ENCODE results near the gene ANKMY1. TPM values are rescaled to one million over a fixed set of nuclear protein-coding genes. Genes with fewer than 3 reads are reported as not detected.

ANKMY1 gene
- total and polyA plus RNA-seq, 2 of the 8 experiments (the other 6 are each of a cell fraction or from before 2014, with no cell fraction given) = 4.5 to 4.8 TPM

DNA sequence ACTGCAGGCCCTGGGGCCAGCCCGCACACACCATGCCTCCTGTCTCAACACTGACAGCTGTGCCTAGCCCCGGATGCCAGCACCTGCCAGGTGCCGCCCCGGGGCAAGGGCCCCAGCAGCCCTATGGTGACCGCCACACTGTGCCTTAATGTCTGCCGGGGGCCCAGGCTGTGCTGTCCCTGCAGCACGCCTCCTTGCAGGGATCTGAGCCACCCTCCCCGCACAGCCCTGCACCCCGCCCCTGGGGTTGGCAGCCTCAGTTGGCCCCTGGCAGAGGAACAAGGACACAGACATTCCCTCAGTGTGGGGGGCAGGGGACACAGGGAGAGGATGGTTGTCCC, 20.3 kb upstream of the ANKMY1 start (continued):
- TF ChIP-seq, protein P1, sequence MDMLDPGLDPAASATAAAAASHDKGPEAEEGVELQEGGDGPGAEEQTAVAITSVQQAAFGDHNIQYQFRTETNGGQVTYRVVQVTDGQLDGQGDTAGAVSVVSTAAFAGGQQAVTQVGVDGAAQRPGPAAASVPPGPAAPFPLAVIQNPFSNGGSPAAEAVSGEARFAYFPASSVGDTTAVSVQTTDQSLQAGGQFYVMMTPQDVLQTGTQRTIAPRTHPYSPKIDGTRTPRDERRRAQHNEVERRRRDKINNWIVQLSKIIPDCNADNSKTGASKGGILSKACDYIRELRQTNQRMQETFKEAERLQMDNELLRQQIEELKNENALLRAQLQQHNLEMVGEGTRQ (IDR thresholded peaks at IDR 0.05; ENCODE audit: low read length) = no peak
- TF ChIP-seq JUND (IDR thresholded peaks at IDR 0.05; ENCODE audit: low read length) (no peak), CEBPB (IDR thresholded peaks at IDR 0.05; ENCODE audit: low read depth, low read length) (no peak)
